ENCODE results near the gene MOCS1.

Gene MOCS1

DNA sequence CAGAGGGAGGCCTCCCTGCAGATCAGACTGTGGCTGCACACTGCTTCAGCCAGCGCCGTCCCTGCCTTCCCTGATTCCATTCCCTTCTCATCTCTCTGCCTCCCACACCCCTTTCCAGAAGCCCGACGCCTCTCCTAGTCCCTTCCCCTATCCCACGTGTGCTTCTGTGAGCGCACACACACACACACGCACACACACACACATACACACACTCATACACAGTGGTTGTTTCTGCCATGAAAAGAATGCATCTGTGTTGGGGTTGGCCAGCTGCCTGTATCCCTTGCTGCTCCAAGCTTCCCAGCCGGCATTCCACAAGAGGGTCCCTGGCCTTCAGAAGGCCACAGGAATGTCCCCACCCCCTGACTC is 51.7 kb downstream of the MOCS1 start:
- DNase-seq (ENCODE audit: insufficient read length, low spot score) (peak; percentile 59), FAIRE-seq (peak; percentile 91)

- FAIRE-seq: no peak
- no peak for DNase-seq (ENCODE audit: insufficient read length, low spot score)
These were observed 52.3 kb downstream of the MOCS1 start for GRCh38 chr6:39881851-39882530.

GRCh38 chr6:39880594-39880993 is 53.7 kb downstream of the MOCS1 start:
- DNase-seq (ENCODE audit: insufficient read length, low spot score) (no peak), FAIRE-seq (no peak)

DNA sequence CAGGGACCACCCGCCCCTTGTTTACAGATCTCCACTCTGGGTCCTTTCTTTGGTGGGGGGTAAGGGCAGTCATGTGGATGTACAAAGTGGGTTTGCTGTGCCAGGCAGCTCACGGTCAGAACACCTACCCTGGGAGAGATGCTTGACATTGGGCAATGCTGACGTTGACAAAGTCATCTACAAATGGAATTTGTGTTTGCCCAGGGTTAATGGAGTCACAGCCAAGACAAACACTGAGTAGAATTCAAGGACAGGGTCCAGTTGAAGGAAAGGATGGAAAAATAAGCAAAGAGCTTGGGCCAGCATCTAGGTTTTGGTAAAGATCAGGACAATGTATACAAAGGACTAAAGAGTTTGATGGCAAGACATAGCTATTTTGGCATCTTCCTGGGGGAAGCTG is 54.7 kb downstream of the MOCS1 start:
- no peak for FAIRE-seq
- DNase-seq (ENCODE audit: insufficient read length, low spot score): no peak

GRCh38 chr6:39876826-39877225 is 57.4 kb downstream of the MOCS1 start:
- FAIRE-seq: no peak
- DNase-seq (ENCODE audit: insufficient read length, low spot score): no peak

- DNase-seq (ENCODE audit: insufficient read length, low spot score): no peak
These were observed 58.2 kb downstream of the MOCS1 start for GRCh38 chr6:39876111-39876510.

GRCh38 chr6:39873439-39873838 is 60.8 kb downstream of the MOCS1 start:
- no peak for FAIRE-seq
- DNase-seq (ENCODE audit: insufficient read length, low spot score): no peak

More at GRCh38 chr6:39876111-39876510, 58.2 kb downstream of the MOCS1 start:
- FAIRE-seq: no peak

- DNase-seq (ENCODE audit: insufficient read length, low spot score): no peak
- no peak for FAIRE-seq
These were observed 63.3 kb downstream of the MOCS1 start for GRCh38 chr6:39870950-39871349.

DNA sequence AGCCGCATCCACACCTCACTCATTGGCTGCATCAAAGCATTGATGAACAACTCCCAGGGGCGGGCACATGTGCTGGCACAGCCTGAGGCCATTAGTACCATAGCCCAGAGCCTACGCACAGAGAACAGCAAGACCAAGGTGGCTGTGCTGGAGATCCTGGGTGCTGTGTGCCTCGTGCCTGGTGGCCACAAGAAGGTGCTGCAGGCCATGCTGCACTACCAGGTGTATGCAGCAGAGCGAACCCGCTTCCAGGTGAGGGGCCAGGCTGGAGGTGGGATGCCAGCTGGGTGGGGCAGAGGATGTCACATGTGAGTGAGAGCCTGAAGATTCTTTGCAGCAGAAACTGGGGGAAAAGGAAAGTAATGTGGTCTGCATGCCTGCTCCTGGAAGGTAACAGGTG is 66.7 kb downstream of the MOCS1 start:
- no peak for FAIRE-seq
- no peak for DNase-seq (ENCODE audit: insufficient read length, low spot score)

- peak; percentile 70 for DNase-seq (ENCODE audit: insufficient read length, low spot score)
These were observed 69.0 kb downstream of the MOCS1 start for GRCh38 chr6:39865011-39865888.

DNA sequence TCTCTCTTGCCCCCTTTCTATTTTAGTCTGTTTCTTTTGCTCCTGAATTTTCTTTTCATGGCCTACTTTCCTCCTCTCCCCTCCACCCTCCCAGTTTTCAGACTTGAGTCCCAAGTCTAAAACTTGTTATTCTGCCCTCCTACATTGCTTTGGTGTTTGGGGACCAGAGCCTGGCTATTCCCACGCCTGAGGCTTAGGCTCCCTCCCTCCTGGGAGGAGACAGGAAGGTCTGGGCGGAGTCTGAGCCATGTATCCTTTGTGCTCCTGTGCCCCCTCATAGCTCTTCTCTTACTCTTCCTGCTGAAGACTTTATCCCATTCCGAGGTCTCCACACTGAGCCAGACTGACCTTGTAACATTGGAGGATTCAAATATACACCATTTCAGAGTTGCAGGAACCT is 72.6 kb downstream of the MOCS1 start:
- FAIRE-seq (no peak), DNase-seq (ENCODE audit: insufficient read length, low spot score) (no peak)

More at GRCh38 chr6:39865011-39865888, 69.0 kb downstream of the MOCS1 start:
- FAIRE-seq: no peak

GRCh38 chr6:39859025-39859424 is 75.2 kb downstream of the MOCS1 start:
- FAIRE-seq (no peak), DNase-seq (ENCODE audit: insufficient read length, low spot score) (no peak)

DNA sequence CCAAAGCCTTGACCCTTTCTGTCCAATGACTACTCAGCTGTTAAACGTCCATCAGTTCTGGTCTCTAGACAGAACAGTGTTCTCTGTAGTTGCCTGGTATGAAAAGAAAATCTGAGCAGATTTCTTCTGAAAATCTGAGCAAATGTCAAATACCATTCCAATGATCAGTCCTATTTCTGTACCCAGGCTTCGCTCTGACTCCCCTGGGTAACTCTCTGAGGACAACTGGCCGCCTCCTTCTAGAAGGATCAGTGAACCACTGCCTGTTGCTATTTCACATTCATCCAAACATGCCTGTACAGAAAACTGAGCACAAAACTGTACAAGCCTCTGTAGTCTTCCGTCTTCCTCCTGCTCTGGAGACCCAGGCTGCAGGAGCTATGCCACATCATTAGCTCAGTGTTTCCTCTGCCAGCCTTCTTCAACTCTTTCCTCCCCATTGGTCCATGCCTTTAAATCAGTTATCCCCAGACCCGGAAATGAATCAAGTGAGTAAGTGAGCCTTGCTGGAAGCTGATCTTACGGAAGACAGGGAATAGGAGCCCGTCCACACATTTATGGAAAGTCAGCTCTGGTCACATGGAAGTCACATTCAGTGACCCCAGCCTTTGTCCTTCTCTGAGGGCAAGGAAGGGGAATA is 78.8 kb downstream of the MOCS1 start:
- FAIRE-seq: no peak
- DNase-seq (ENCODE audit: insufficient read length, low spot score): no peak
